ENCODE results near the gene LGALS3.
"Not testable (repeated sequence)": the region's sequence is repeated elsewhere in the genome, so short reads cannot be mapped to it uniquely, and the experiment has no call there.

The LGALS3 gene

DNA sequence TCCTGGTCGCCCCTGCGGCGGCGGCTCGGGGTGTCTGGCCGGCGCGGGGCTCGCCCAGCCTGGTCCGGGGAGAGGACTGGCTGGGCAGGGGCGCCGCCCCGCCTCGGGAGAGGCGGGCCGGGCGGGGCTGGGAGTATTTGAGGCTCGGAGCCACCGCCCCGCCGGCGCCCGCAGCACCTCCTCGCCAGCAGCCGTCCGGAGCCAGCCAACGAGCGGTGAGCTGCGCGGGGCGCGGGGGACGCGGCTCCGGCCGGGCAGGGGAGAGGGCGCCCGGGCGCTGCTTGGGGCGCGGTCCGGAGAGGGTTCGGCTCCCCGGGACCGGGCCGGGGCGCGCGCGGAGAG lies at the start of gene LGALS3:
Gene LGALS3 (plus strand): TSS at position 167 of the 342 bp plus-strand sequence. CDS start 8,122 bp downstream, outside the sequence.
- DNase-seq (ENCODE audit: low spot score): peak; percentile 28

DNA sequence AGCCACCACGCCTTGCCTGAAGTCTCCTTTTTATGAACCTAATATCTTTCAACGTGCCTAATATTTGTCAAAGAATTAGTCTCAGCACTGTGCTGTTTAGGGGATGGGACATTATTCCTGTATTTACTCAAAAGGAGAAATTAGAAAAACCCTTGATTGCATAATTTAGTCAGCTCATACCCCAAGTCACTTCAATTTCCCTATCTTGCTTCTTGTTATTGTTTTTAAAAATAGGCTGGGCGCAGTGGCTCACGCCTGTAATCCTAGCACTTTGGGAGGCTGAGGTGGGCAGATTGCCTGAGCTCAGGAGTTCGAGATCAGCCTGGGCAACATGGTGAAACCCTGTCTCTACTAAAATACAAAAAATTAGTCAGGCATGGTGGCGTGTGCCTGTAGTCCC lies 49.1 kb upstream of the LGALS3 start:
- not testable (repeated sequence) for DNase-seq (ENCODE audit: low spot score)

DNA sequence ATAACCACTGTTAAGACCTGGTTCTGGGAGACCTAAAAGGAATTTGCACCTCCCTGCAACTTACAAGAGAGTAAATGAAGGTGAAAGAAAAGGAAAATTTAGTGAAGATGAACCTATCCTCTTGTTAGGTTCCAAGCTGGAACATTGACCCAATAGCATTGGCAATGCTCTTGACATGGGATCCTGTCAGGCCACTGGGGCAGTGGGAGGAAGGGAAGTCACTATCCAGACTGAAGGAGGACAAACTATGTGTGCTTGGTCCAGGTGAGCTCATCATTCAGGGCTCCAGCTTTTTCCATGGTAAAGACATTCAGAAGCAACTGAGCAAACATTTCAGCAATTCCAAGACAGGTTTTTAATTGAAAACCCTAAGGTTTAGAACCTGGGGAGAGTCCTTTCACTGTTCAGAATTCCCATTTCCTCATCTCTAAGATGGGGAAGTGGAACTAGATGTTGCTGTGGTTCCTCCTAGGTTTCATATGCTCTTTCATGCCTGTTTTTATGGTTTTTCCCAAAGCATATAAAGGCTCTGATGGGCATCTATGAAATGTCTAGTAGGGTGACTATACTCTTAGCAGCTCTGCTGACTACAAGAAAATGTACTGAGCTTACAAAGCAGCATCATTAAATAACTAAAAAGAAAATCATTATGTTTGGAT lies 44.5 kb upstream of the LGALS3 start:
- no peak for DNase-seq (ENCODE audit: low spot score)

DNA sequence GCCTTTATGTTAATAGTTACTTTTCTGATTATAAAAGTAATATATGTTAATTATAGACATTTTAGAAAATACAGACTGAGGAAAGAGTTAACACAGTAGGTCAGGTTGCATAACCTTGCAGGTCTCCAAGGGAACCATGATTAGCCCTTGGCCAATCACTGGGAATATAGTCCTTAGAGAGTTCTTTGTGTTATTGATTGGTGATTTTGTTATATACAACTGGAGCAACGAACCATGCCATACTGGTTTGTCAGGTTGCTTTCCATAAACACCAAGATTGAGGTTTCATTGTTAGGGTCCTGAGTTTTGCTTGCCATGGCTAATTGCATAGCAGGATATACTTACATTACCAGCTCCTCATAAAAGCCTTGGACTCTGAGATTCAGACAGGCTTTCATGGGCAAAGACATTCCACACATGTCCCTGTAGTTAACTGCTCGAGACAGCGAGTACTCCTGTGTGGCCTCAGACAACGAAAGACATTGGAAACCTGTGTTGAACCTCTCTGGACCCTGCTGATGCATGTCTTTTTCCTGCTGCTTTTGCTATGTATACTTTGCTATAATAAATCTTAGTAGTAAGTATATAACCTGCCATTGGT lies 43.9 kb upstream of the LGALS3 start:
- no peak for DNase-seq (ENCODE audit: low spot score)

DNA sequence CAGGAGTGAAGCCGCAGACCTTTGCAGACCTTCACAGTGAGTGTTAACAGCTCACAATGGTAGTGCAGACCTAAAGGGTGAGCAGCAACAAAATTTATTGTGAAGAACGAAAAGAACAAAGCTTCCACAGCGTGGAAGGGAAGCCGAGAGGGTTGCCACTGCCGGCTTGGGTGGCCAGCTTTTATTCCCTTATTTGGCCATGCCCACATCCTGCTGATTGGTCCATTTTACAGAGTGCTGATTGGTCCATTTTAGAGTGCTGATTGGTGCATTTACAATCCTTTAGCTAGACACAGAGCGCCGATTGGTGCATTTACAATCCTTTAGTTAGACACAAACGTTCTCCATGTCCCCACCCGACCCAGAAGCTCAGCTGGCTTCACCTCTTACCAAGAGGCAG lies 42.1 kb upstream of the LGALS3 start:
- no peak for DNase-seq (ENCODE audit: low spot score)

DNA sequence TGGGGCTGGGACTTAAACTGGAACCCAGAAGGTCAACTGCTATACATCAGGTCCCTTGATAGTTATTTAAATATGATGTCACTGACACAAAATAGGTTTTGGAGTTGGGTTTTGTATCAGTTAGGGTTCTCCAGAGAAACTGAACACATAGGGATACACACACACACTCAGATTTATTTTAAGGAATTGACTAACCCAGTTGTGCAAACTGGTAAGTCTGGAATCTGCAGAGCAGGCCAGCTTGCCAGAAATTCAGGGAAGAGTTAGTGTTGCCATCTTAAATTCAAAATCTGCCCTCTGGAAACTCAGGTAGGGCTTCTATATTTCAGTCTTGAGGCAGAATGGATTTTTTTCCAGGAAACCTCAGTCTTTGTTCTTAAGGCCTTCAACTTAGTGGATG lies 40.7 kb upstream of the LGALS3 start:
- DNase-seq (ENCODE audit: low spot score): no peak

DNA sequence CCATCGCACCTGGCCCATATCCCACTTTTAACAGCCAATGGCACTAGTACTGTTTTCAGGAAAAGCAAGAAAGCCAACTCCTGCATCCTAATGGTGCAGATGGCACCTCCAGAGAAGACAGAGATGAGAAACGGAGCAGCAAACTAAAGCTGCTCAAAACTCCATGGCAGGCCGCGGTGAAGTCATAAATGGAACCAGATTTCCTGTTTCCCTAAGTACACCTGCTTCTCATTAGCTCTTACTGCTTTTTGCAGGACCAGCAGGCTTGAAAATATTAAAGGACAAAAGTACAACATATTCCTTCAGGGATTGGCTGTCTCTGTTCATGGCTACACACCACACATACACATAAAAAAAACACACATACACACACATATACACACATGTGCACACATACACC lies 36.7 kb upstream of the LGALS3 start:
- no peak for DNase-seq (ENCODE audit: low spot score)

DNA sequence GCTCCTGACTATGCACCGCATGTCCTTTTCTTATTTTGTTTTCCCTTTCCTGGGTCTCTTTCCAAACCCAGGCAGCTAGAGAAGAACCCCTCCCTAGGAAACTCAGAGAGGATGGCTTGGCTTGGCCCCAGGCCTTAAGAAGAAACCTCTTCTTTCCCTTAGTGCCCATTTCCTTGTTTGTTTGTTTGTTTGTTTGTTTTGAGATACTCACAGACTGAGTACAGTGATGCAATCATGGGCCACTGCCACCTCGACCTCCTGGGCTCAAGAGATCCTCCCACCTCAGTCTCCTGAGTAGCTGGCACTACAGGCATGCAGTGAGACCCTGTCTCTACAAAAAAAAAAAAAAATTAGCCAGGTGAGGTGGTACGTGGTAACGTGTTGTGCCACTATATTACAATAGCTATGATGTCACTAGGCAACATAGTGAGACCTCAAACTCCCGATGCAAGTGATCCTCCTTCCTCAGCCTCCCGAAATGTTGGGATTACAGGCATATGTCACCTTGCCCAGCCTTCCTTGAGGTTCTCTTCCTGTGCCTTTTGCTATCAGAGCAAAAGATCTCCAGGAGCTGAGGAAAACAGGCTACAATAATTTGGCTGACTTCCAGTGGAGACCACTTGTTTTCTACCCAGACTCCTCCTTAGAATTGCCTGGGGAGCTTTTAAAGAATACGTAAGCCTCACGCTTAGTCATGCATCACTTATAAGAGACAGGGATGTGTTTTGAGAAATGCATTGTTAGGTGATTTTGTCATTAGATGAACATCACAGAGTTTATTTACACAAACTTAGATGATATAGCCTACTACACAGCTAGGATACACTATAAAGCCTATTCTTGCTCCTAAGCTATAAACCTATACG lies 34.5 kb upstream of the LGALS3 start:
- DNase-seq (ENCODE audit: low spot score): no peak

DNA sequence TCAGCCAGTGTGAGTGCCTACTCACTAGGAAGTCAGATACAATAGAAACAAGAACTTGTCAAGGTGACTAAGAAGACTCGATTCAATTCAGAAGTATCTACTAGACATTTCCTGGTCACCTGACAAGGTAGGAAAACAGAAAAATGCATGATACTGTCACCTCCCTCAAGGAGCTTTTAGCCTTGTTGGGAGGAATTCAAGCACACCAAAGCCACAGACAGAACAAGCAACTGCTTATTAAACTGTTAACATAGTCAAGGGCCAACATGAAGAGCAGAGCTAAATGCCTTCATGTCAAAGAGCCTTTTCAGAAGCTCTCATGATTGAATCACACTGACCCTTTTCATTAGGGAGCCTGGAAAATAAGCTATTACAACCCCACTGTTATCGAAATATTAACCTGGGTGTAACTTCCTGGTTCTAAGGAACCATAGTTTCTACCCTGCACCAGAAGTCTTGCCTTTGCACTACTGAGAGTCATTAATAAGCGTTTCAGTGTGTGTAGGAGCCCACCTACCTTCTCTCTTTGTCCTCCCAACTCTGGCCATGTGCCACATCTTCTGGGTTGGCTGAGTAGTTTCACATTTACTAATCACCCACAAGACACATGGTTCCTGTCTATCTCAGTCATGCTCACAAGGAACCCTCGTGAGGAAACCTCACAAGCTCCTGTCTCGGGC lies 31.0 kb upstream of the LGALS3 start:
- peak; percentile 52 for DNase-seq (ENCODE audit: low spot score)

DNA sequence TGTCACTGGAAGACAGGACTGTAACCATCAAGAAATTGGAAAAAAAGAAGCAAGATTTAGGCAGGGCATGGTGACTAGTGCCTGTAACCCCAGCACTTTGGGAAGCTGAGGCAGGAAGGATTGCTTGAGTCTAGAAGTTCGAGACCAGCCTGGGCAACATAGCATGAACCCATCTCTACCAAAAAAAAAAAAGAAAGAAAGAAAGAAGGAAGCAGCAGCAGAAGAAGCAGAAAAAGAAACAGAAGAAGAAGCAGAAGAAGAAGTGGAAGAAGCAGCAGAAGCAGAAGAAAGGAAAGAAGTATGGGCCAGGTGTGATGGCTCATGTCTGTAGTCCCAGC lies 30.5 kb upstream of the LGALS3 start:
- no peak for DNase-seq (ENCODE audit: low spot score)

DNA sequence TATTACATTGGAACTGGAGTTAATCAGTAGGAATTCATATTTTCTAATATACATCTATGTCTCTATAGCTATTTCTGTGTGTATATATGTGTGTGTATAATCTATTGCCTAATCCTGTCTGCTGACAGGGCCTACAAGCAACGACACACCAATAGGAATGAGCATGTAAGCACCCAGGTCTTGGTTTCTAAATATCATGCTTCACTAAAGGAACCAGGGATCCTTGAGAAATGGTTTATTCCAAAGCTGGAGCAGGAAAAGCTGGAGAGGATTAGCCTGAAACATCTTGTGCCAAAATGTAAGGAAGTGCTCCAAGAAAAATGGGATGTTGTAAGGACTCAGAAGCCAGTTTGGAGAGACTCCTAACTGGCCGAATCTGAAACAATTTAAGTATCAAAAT lies 29.3 kb upstream of the LGALS3 start:
- DNase-seq (ENCODE audit: low spot score): no peak

DNA sequence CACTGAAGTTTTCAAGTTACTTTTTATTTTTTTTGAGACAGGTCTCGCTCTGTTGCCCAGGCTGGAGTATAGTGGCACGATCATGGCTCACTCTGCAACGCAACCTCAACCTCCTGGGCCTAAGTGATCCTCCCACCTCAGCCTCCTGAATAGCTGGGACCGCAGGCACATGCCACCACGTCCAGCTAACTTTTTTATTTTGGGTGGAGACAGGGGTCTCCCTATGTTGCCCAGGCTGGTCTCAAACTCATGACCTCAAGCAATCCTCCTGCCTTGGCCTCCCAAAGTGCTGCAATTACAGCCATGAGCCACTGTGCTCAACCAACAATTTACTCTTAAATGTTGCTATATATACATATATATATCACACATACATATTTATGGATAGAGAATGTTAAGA lies 27.4 kb upstream of the LGALS3 start:
- DNase-seq (ENCODE audit: low spot score): no peak

DNA sequence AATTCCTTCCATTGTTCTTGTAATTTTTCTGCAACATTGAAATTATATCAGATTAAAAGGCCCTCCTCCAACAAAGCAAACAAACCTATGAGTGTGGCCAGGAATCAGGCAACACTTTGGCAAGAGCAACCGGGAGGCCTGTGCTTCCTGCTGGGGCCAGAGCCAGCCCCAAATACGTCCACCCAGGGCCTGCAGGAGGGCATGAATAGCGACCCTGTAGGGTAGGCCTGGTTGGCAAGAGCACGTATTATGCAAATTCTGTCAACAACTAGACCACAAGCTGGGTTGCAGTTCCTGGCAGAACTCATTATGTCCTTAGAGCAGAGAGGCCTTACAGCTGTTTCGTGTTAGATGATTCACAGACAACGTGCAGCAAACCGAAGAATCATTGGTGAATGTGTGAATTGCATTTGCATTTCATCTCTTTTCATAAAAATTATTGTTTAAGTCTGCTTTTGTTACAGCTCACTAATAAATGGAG lies 26.9 kb upstream of the LGALS3 start:
- peak; percentile 80 for DNase-seq (ENCODE audit: low spot score)

DNA sequence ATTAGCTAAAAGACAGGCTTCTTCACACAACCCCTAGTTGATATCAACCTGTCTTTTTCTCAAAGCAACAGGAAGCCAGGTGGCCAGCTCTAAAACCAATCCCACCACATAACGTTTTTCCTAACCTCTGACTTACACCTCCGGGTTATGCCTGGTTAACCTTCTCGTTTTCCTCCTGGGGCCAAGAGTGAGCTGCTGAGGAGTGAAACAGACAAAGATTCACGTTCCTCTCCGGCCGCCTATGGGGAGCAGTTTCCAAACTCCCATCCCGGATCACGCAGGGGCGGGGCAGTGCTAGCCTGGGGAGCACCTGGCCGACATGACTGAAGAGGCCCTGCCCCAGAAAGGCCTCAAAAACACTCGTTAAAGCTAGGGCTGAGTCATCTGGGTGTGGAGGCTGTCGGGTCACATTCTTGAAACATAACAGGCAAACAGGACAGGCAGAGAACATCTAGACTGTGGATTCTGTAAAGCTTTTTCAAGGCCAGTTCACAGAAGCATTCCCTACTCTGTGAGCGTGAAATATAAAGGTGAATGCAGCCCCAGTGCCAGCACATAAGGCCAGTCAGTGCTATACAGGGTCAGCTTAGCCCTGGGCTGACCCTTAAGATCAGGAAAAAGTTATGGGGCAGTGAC lies 25.9 kb upstream of the LGALS3 start:
- DNase-seq (ENCODE audit: low spot score): peak; percentile 86

DNA sequence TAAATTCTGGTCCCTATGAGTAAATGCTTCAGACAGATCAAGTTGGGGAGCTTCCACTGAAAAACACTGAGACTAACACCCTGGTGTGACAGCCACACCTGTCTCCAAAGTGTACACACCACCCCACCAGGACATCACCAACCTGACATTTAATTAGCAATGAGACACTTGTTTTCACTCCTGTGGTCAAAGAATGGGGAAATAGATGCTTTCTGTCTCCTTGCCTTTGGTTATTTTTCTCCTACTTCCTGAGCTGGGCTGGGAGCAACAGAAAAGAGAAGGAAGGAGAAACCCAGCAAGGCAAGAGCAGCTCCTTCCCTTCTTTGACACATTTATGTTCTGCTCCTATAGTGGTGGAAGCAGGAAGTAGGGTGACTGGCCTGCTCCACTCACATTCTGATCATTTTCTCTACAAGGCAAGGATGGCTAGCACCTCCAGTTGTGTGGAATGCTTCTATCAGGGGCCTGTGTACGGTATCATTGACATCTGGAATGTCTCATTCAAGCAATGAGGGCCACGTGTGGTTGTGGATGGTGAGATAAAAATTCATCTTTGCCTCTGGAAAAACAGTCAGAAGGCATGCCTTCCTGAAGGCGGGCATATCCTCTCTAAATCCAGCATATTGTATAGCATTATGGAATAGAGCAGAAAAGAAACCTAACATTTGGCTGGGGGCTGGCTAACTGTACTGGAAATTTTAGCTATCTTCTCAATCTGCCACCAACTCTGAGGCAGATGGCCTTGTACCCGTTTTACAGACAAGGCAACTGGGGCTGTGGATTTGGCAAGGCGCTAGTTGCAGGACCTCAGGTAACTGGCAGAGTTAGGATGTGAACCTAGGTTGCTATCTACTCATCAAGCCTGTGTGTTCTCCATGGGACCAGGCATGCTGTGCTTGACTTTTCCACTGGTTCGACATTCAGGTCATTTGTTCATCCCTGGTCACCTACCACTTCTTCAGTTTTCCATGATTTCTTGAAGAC lies 24.8 kb upstream of the LGALS3 start:
- DNase-seq (ENCODE audit: low spot score): no peak

DNA sequence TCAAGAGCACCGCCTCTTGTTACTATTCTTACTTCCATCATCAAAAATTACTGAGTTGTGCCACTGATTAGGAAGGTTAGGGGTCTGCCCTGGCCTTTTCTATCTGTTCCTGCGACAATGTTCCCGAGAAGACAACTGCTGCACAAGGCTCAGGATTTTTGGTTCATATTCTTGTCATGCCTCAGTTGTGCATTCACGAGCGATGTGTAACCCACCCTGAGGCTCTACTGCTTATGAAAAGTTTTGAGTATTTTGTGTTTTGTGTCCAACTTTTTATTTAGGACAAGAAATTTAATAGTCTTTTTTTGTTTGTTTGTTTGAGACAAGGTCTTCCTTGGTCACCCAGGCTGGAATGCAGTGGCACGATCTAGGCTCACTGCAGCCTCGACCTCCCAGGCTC lies 23.1 kb upstream of the LGALS3 start:
- no peak for DNase-seq (ENCODE audit: low spot score)

DNA sequence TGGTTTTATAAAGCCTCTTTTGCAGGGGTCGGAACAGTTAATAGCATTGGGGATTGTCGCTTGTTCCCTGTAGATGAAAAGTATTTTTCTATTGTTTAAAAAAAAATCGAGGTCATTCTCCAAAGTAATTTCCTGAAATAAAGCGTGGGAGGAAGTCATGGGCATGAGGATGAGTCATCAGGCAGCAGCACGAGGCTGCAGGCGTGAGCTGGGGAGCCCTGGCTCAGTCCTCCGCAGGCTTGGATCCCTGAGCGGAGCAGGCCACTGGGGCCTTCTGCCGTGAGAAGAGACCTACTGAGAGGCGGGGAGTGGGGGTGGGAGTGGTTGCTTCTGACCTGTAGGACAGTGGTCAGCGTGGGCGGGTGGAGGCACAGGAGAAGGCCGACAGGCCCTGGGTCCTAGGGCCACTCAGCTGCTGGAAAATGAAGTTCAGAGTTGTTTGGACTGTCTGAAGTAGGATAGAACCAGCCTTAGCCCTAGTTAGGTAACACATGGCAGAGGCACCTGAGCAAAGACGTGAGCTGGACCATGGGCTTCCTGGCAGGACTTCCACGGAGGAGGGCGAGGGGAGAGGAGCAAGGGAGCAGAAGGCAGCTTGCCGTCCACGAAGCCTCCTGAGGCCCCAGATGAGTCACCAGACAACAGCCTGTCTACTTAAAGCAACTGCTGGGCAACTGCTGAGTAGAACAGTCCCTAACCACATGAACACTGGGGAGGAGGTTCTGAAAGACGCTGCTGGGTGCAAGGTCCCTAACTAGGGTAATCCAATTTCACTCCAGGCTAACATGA lies 21.1 kb upstream of the LGALS3 start:
- DNase-seq (ENCODE audit: low spot score): peak; percentile 64

DNA sequence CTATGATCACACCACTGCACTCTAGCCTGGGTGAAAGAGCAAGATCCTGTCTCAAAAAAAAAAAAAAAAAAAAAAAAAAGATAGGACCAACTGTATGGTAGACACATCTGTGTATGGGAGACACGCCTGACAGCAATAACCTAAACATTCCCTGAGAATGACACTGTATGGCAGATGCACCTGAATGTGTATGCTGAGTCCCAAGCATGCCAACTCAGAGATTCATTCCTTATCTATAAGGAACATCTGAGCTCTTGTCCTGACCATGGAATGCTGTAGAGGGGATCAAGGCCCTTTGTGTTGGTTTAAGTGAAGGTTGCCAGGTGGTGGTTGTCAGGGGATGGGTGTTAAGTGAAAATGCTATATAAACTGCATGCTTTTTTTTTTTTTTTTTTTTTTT lies 19.2 kb upstream of the LGALS3 start:
- DNase-seq (ENCODE audit: low spot score): no peak

DNA sequence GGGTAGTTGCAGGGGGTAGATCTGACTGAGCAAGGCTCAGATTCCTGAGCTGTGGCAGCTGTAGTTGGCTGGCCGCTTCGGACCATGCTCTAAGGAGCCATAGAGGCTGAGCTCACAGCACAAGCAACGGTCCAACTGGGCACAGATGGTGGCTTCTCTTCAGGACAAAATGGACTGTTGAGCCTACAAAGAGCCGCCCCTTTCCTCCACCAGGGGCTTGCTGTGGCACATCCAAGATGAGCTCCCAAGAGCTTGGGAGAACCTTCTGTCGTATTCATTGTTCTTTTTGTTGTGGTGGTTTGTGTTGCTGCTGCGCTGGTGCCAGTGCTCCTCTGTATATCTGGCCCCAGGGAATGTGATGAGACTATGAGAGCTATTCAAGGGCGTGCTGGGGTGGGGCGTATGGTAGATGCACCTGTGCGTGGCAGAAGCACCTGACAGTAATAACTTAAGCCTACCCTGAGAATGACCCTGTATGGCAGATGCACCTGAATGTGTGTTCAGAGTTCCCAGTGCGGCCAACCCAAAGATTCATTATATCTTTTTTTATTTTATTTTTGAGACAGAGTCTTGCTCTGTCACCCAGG lies 17.8 kb upstream of the LGALS3 start:
- DNase-seq (ENCODE audit: low spot score): no peak

DNA sequence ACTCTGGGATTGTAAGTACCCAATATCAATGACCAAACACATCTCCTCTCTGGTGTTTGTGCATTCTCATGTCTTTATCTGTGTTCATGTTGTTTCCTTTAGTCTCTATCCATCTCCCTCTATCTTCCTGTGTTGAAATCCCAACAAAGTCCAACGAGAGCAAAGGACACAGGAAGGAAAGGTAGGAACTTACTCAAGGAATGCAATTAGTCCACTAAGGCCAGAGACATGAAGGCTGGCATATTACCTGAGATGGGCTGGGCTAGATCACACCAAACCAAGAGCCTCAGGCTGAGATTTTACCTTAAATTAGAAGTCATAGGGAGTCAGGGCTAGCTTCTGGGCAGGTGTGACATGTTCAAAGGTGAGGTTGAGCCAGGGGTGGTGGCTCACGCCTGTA lies 14.3 kb upstream of the LGALS3 start:
- DNase-seq (ENCODE audit: low spot score): no peak

All from CD4-positive, alpha-beta T cell treated with Interleukin-15 for 4 hours (primary cell).